ENCODE results near the gene KCNK7. TPM values are rescaled to one million over a fixed set of nuclear protein-coding genes. Genes with fewer than 3 reads are reported as not detected.
A peak's percentile ranks its signal among the peaks of the same experiment; 100 is the strongest.

The KCNK7 gene
- total RNA-seq, 1 donor from 2014 or later = 1.7 TPM

DNA sequence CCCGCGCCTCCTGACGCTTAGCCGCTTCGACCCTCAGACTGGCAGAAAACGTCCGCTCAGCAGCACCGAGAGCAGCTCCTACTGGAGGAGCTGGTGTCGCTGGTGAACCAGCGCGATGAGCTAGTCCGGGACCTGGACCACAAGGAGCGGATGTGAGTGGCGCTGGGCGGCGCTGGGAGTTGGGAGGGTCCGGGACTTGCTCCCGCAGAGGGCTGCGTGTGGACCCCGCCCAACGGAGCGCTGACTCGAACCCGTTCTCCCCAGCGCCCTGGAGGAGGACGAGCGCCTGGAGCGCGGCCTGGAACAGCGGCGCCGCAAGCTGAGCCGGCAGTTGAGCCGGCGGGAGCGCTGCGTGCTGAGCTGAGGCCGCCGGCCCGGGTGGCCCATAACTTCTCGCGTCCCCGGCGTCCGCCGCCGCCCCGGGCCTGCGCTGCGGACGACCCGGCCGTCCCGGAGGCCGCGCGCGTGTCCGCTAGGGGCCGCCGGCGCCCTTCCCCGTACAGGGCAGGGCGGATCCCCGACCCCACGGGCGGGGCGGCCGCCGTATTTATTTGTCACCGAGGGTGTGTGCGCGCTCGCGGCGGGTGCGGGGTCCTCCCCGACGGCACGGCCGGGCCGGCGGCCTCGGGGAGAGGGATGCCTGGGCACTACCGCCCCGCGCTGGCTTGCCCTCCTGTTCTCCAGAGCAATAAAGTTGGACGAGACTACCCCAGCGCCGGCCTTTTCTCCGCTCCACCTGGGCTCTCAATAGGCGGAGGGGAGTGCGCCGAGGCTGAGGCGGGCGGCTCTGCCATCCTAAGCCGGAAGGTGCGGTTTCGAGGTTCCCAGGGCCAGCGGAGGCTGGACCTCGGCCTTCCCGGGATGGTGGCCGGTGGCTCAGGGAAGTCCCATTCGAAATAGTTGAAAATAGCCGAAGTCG, 3.4 kb downstream of the KCNK7 start:
- DNase-seq = no peak
- Histone ChIP-seq H3K4me1 (peaks cover 37% of the 10 kb centered on the region), H3K4me3 (peak overlapping the region; percentile 14), H3K27me3 (ENCODE audit: low read depth) (no peaks in the 10 kb centered on the region), H3K9me3 (no peaks in the 10 kb centered on the region), H3K36me3 (peaks cover 47% of the 10 kb centered on the region), H3K27ac (peak overlapping the region; percentile 58)
- ATAC-seq = peak in 1 of 2 donors; percentile 60
- intact Hi-C loops (cut with DNase I) = no loop called here
- peak; percentile 32 for TF ChIP-seq CTCF (IDR thresholded peaks at IDR 0.05)

GRCh38 chr11:65590240-65590738, 5.3 kb downstream of the KCNK7 start:
- ATAC-seq (no peak), DNase-seq (no peak)
- peaks cover 46% of the 10 kb centered on the region for H3K4me1 ChIP-seq
- no peak overlapping the region for H3K4me3 ChIP-seq
- H3K27me3 ChIP-seq (ENCODE audit: low read depth) = no peaks in the 10 kb centered on the region
- TF ChIP-seq CTCF (IDR thresholded peaks at IDR 0.05) = no peak
- H3K36me3 ChIP-seq = peaks cover 51% of the 10 kb centered on the region
- intact Hi-C loops (cut with DNase I) = no loop called here
- H3K9me3 ChIP-seq = no peaks in the 10 kb centered on the region
- H3K27ac ChIP-seq = no peak overlapping the region

DNA sequence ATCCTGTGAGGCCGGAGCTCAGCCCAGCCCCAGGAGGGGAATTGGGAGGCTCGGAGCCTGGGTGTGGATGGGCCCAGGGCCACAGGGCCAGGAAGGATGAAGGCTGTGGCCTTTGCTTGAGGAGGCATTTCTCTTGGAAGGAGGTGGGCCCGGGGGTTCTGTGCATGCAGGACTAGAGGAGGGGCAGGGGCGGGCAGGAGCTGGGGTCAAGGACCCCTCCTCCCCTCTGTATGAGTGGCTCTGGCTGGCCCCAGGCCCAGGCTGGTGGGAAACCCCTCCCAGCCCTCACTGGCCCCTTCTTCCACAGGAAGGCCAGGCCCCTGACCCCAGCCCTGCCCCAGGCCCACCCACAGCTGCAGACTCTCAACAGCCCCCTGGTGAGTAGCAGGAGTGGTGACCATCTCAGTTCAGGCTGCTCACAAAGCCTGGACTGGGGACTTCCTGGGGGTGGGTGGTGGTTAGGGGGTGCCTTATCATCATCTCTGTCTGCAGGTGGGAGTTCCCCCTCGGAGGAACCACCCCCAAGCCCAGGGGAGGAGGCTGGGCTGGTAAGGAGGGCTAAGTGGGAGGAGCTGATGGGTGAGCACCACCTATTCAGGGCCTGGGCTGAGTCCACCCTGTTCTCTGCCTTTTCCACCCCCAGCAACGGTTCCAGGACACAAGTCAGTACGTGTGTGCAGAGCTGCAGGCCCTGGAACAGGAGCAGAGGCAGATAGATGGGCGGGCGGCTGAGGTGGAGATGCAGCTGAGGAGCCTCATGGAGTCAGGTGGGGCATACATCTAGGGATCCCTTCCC, 6.0 kb downstream of the KCNK7 start:
- intact Hi-C loops (cut with DNase I) = no loop called here
- TF ChIP-seq CTCF (IDR thresholded peaks at IDR 0.05) = no peak
- H3K27ac ChIP-seq = no peak overlapping the region

GRCh38 chr11:65588199-65589054, 7.2 kb downstream of the KCNK7 start:
- peak overlapping the region; percentile 21 for H3K4me3 ChIP-seq
- peaks cover 62% of the 10 kb centered on the region for H3K36me3 ChIP-seq
- H3K4me1 ChIP-seq = peaks cover 34% of the 10 kb centered on the region
- intact Hi-C loops (cut with DNase I) = no loop called here
- DNase-seq (peak; percentile 79), ATAC-seq (peak; percentile 70 to 74)
- H3K27ac ChIP-seq = peak overlapping the region; percentile 74
- H3K27me3 ChIP-seq (ENCODE audit: low read depth) = no peaks in the 10 kb centered on the region
- H3K9me3 ChIP-seq = no peaks in the 10 kb centered on the region
- TF ChIP-seq CTCF (IDR thresholded peaks at IDR 0.05) = peak; percentile 63

More for the DNA sequence above, 6.0 kb downstream of the KCNK7 start:
- H3K27me3 ChIP-seq (ENCODE audit: low read depth) = no peaks in the 10 kb centered on the region
- H3K36me3 ChIP-seq = peaks cover 53% of the 10 kb centered on the region
- DNase-seq (no peak), ATAC-seq (no peak)
- H3K4me3 ChIP-seq = no peak overlapping the region
- peaks cover 40% of the 10 kb centered on the region for H3K4me1 ChIP-seq
- H3K9me3 ChIP-seq = no peaks in the 10 kb centered on the region

DNA sequence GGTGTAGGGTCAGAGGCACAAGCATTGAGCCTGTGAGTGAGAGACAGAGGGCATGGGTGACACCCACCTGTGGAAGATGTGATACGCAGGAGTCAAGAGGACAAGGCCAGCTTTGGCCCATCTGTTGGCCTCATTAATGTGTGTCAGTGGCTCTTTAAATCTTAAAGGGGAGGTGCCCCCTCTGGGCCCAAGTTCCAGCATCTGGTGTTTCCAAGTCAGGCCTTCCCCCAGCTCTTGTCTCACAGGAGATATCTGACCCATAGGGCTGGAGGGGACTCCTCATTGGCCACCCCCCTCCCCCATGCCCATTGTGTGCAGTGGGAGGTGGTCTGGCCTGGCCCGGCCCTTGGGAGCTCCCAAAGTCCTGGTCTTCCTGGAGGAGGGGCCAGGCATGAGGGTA, 8.9 kb downstream of the KCNK7 start:
- H3K4me1 ChIP-seq = peaks cover 34% of the 10 kb centered on the region
- DNase-seq (no peak), ATAC-seq (no peak)
- H3K27ac ChIP-seq = peak overlapping the region; percentile 41
- intact Hi-C loops (cut with DNase I) = no loop called here
- peak overlapping the region; percentile 19 for H3K4me3 ChIP-seq
- no peaks in the 10 kb centered on the region for H3K27me3 ChIP-seq (ENCODE audit: low read depth)
- peaks cover 64% of the 10 kb centered on the region for H3K36me3 ChIP-seq
- no peaks in the 10 kb centered on the region for H3K9me3 ChIP-seq
- no peak for TF ChIP-seq CTCF (IDR thresholded peaks at IDR 0.05)

All from lower lobe of right lung (tissue), 2 donors.